Measurements from ENCODE around the gene TAF11.

DNA sequence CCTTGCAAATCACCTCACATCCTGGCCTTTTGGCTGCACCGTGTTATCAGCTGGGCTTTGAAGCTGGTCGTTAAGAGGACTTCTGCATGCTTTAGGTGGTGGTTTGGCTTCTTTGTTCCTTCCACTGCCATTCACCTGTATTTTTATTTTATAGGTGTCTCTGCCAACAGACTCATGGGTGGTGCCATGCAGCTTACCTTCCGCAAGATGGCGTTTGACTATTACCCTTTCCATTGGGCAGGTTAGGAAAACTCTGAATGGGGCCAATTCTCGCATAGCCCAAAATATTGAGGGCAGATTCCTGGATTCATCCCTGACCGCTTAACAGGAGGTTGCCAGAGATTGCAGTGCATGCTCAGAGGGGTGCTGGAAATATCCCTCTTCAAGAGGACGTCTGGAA lies 32.4 kb downstream of the TAF11 start:
- TF ChIP-seq, protein P1, sequence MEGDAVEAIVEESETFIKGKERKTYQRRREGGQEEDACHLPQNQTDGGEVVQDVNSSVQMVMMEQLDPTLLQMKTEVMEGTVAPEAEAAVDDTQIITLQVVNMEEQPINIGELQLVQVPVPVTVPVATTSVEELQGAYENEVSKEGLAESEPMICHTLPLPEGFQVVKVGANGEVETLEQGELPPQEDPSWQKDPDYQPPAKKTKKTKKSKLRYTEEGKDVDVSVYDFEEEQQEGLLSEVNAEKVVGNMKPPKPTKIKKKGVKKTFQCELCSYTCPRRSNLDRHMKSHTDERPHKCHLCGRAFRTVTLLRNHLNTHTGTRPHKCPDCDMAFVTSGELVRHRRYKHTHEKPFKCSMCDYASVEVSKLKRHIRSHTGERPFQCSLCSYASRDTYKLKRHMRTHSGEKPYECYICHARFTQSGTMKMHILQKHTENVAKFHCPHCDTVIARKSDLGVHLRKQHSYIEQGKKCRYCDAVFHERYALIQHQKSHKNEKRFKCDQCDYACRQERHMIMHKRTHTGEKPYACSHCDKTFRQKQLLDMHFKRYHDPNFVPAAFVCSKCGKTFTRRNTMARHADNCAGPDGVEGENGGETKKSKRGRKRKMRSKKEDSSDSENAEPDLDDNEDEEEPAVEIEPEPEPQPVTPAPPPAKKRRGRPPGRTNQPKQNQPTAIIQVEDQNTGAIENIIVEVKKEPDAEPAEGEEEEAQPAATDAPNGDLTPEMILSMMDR (IDR thresholded peaks at IDR 0.05): no peak
- TF ChIP-seq POLR2A (IDR thresholded peaks at IDR 0.05): no peak

Data from adrenal gland (tissue), 5 donors.